NCI-H2107 treated with DMSO at 0.1 percent for 48 hours (cell line): ENCODE measurements around the gene MAP2K6.
A peak's percentile ranks its signal among the peaks of the same experiment; 100 is the strongest.
"Not testable (repeated sequence)": the region's sequence is repeated elsewhere in the genome, so short reads cannot be mapped to it uniquely, and the experiment has no call there.

Experiments
- DNase-seq: peaks from one replicate; lab custom pipeline; 2025; ENCODE audit not compliant: unreplicated experiment; lab: John Stamatoyannopoulos, UW

The MAP2K6 gene

DNA sequence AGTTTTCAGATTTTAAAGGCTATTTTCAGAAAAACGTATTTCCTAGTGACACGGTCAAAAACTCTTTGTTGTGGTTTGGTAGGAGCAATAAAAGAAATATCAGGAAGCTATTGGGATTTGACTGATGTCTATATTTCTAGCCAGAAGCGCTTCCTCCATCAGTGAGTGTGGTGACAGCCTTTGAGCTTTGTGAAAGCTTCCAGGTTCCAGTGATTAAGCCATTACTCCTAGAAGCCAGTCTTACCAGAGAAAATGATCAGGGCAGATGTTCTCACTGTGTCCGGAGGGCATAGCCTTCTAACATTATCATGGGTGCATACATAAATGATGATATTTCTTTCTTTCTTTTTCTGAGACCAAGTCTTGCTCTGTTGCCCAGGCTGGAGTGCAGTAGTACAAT, 39.6 kb downstream of the MAP2K6 start:
- DNase-seq = no peak

DNA sequence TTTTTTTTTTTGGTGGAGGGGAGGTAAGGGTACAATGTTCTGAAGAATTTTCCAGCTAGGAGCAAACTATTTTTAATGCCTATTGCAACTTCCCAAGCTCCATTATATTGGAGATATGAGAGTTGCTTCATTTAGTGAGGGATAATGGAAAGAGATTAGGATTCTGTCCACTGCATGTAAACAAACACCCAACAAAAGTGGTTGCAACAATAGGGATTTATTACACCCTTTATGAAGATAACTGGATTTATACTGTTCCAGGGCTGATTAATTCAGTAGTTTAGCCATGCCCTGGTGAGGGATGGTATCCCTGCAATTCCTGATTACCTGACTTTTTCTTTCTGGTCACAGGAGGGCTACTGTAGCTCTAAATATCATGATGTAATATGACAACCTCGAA, 40.5 kb downstream of the MAP2K6 start:
- DNase-seq = no peak

GRCh38 chr17:69457603-69458002, 43.1 kb downstream of the MAP2K6 start:
- no peak for DNase-seq

- no peak for DNase-seq
These were observed 46.7 kb downstream of the MAP2K6 start for GRCh38 chr17:69460963-69461922.

DNA sequence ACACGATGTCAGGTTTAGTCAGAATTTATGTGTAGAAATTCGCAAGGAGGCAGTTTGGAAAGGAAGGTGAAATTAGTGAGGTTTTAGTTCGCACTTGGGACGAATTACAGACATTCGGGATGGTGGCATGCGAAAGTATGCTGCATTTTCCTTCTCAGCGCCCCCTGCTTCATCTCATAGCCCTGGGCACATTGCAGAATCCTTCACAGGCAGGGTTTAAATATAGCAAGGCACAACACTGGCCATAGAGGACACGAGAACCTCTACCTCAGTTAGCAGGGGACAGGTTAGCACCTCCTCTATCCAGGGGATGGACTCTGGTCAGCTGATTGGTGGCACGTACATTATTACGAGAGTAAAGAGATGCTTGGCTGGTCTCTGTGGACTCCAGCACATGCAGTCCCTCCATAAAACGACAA, 47.5 kb downstream of the MAP2K6 start:
- DNase-seq = no peak

GRCh38 chr17:69462882-69463281, 48.4 kb downstream of the MAP2K6 start:
- DNase-seq = no peak

GRCh38 chr17:69466451-69466850, 52.0 kb downstream of the MAP2K6 start:
- no peak for DNase-seq

GRCh38 chr17:69466905-69467667, 52.6 kb downstream of the MAP2K6 start:
- DNase-seq = peak; percentile 79

- no peak for DNase-seq
These were observed 53.7 kb downstream of the MAP2K6 start for GRCh38 chr17:69468207-69468606.

DNA sequence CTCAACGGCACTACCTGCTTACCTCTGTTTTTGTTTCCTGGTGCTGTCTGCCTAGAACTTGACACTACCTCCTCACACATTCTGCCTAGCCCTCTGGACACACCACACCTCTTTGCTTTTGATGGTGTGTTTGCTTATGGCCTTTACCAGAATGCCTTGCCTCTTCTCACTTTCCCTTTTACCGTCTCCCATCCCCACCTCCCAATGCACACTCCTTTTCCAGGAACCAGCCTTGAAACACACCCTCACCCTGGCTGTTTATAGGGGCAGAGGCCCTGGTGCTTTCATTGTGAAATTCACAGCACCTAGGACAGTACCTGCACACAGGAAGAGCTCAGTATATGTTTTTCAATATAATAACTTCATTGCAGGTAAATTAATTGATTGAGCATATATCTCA, 56.2 kb downstream of the MAP2K6 start:
- DNase-seq = no peak

DNA sequence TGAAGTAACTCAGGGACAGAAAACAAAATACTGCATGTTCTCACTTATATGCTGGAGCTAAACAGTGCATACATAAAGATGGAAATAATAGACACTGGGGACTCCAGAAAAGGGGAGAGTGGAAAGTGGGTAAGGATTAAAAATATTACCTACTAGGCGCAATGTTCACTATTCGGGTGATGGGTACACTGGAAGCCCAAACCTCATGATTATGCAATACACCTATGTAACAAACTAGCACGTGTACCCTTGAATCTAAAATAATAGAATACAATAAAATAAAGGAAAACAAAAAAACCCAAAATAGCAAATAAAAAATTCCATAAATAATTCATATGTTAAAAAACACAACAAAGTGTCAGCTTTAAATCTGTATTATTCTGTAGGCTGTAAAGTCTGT, 56.9 kb downstream of the MAP2K6 start:
- DNase-seq = no peak

- no peak for DNase-seq
These were observed 59.6 kb downstream of the MAP2K6 start for GRCh38 chr17:69473841-69474831.

DNA sequence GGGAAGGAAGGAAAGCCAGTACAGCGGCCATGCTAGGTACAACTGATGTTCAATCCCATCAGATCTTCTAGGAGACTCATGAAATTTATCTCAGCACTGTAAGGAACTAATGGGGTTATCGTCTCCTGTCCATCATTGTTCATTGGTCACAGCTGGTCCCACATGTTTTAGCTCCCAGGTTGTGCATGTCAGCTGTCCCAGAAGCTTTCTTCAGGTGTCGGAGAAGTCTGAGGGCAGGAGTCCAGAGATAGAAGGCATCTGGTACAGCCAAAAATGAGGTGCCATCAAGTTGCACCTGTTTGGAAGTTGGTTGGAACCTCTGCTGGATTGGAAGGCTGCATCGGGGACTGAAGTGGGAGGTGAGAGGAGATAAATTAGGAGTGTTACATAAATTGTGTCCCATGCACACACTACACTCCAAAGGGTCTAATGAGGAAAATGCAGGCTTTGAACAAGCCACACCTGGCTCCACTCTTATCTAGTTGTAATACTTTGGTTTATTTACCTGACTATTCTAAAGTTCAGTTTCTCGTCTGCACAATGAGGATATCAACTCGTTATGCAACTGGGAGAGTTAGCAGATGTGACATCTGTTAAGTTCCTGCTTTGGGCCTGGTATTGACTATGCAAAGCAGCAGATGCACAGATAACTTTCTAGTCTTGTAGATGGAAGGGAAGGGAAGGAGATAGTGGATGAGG, 62.9 kb downstream of the MAP2K6 start:
- no peak for DNase-seq

GRCh38 chr17:69477903-69478266, 63.4 kb downstream of the MAP2K6 start:
- DNase-seq = no peak

DNA sequence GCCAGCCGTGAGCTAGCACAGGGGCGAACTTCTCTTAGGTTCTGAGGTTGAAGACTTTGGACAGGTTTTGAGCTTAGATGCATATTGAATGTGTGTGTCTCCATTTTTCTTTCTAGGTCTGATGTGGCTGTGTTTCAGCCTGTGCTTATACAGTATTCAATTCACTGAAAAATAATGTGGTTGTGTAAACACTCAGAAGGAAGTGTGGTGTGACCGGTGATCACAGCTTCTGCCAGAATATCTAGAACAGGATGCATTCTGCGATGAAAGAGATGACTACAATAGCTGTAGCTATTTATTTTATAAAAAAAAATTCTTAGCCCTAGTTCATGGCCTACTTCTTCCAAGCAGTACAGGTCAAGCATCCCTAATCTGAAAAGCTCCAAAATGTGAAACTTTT, 64.4 kb downstream of the MAP2K6 start:
- no peak for DNase-seq

DNA sequence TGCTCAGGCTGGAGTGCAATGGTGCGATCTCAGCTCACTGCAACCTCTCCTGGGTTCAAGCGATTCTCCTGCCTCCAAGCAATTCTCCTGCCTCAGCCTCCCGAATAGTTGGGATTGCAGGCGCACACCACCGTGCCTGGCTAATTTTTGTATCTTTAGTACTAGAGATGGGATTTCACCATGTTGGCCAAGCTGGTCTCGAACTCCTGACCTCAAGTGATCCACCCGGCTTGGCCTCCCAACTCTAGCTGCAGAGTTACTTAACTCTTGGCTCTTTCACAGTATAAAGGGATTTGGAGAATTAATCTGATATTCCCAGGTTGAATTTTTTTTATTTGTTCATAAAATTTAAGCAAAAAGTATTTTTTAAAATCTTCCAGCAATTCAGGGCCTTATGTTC, 65.3 kb downstream of the MAP2K6 start:
- not testable (repeated sequence) for DNase-seq

DNA sequence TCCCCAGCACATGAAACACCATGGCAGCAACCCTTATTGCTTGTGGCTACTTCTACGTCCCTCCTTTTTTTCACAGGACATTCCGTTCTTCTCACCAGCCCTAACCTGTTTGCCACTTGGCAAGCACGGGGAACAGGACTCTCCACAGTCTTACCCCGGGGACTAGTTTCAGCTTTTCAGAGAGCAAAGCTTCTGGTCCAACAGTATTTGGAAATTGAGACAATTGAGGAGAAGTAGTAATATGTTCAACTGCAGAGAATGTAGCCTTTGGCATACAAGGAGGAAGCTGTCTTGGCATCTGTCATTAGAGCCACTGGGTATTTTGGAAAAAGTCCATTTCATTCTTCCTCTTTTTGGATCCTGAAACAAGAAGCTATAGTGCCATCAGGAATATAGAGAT, 65.7 kb downstream of the MAP2K6 start:
- DNase-seq = no peak

GRCh38 chr17:69485251-69485661, 70.8 kb downstream of the MAP2K6 start:
- no peak for DNase-seq

DNA sequence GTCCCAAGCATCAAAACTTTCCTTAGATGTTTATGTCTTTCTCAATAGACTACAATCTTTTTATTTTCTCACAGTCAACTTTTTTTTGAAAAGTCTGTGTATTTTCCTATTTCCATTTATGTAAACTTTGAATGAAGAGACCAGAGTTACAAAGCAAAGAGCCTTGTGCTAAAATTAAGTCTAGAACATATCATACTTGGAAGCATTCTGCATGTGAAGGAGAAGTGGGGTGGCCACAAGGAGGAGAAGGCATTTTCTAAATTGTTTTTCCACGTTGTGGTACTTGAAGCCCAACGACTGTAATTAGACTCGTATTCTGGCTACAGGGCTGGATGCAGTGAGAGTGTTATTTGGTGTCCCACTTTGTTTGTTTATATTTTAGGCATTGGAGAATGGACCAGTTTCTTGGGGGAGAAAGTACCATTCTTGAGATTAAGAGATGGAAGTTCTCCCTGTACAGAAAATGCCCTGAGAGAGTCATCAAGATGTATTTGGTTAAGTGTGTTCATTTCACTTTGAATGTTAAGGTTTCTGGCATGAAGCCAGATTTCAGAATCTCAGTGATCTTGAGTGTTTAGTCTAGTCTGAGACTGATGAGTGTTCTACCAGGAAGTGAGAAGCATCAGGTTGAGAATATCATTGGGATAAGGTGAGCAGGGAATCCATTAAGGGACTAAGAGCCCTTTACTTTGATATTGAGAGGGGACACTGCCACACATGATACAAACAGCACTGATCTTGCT, 71.6 kb downstream of the MAP2K6 start:
- peak; percentile 37 for DNase-seq
